Activated CD8-positive, alpha-beta memory T cell treated with anti-CD3 and anti-CD28 coated beads, Interleukin-2, amount 50 U/mL, for 1 hour (primary cell): ENCODE results near the gene ATP10B.

Experiments used
- DNase-seq: peaks from one replicate; pipeline ENCODE4 v3.0.0-alpha.2; 2020; ENCODE audit errors: extremely low read depth

ATP10B gene

GRCh38 chr5:160513485-160513884 is 338.5 kb downstream of the ATP10B start:
- no peak for DNase-seq
